HG03378 (cell line): ENCODE results near the gene TRPC3.

ENCODE experiments used
- ATAC-seq: cut with Tn5 transposase; IDR thresholded peaks from one replicate; pipeline ENCODE4 v1.9.1; 2021; ENCODE audit warnings: mild to moderate bottlenecking, moderate library complexity; ENCODE audit not compliant: unreplicated experiment

The TRPC3 gene

DNA sequence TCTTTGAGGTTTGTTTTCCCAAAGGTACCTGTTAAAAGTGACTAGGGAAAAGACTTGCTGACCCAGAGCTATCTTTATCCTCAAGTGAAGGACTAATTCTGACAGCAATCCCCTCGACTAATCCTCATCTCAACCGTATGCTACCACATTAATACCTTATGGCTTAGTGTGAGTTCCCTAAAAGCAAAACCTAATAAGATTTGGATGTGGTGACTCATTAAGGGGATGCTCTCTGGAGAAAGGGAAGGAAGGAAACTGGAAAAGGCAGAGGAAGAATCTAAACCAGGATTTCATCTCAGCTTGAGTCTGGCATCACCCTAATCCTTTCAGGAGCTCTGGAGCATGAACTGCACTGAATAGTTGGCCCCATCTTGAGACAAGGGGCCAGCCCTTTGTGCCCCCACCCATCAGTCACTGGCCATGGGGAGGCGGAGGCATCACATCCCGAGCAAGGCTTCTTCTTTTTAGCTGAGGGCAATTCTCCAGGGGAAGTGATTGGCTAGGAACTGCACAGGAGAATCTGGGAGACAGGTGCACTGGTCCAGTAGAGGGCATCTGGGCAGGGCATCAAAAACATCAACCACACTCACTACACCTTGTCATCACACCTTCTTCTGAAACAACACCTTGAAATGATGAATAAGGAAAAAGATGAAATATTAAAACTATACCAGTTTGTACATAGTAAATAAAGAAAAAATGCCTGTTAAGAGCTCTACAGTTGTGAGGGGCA lies 74.7 kb downstream of the TRPC3 start:
- ATAC-seq, result no peak

DNA sequence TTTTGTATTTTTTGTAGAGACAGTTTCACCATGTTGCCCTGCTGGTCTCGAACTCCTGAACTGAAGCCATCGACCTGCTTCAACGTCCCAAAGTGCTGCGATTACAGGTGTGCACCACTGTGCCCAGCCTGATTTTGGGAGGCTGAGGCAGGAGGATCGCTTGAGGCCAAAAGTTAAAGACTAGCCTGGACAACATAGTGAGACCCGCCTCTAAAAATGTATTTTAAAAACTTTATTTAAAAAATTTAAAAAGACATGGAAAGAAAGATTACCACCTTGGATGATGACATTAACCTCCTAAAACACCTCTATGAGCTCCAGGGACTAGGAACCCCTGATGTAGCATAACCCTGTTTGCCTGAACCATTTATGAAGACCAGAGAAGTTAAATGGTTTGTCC lies 75.8 kb downstream of the TRPC3 start:
- ATAC-seq, result no peak

- no peak for ATAC-seq
Observed at GRCh38 chr4:121875652-121876051, 76.2 kb downstream of the TRPC3 start.

GRCh38 chr4:121873604-121874003 lies 78.3 kb downstream of the TRPC3 start:
- no peak for ATAC-seq

DNA sequence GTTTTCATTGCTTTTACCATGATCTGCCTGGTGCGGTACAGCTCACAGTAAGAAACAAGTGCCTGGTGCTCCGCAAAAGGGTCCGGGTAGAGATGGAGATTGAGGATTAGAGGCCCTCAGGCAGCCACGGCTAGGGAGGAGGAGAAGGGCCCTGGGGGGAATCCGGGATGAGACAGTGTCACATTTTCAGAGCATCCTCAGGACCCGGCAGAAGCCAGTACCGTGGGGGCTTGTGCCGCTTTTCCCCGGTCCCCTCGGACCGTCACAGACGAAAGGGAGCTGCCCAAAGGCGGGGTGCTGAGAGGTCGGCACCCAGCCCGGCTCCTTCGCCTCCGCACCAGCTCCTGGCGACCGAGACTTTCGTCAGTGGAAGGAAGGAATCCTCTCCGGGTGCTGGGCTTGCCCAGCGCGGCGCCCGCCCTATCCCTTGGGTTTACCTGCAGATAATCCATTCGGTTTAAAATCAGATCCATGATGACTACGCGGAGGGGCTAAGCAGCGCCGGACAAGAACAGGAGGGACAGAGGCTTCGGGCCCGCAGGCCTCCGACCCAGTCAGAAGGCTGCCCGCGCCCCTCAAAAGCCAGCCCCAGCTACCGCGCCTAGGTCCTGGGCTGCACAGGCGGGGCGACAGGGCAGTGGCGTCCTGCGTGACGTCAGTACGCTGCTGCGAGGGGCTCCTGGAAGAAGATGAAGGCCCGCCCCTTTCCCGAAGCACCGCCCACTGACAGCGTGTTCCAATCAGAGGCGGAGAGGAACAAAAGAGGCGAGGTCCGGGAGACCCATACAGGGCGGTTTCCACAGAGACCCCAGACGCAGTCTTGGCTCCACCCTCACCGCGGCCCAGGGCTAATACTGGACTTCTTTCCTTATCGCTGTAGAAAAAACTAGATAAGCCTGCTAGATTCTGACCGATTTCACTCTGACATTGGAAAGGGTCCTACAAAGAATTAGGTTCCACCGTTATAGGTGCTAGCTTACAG lies 81.7 kb downstream of the TRPC3 start, which contains the start of gene BBS7:
TSS of gene BBS7 (minus strand) at position 634 of the 982 bp plus-strand sequence. CDS start at position 473, 161 bp downstream.
- ATAC-seq, result peak; percentile 98

- ATAC-seq, result no peak
Observed at GRCh38 chr4:121863799-121864198, 88.1 kb downstream of the TRPC3 start.

DNA sequence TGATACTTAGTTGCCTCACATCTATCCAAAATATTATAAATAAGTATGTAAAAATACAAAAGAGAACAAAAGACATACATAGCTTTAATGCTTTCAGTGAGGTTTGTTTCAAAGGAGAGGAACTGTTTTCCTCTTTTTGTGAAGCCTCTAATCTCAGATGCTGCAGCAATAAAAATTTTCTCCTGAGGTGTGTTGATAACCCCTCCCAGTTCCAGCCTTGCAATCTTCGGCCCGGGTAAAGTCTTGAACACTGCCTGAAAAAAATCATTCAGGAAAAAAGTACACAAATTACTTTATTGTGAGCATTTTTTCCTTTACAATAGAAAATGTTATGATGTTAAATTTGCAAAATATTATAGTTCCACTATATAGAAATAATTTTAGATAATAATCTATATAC lies 90.4 kb downstream of the TRPC3 start:
- ATAC-seq, result no peak

DNA sequence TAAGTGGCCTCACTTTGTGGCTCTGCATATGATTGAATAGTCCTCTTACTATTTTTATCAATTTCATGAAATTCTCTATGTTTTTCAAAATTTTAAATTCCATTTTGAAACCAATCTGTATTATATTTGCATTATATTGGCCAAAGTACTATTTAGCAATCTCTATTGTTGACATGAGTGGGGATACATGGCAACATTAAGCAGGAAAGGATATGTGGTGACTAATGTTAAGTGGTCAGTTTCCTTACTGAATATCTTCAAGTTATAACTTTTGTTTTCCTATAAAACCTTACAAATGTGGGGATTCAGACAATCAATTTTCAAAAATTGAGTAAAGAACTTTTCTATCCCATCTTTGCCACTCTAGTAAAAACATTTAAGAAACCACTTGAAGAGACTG lies 91.7 kb downstream of the TRPC3 start:
- ATAC-seq, result no peak

DNA sequence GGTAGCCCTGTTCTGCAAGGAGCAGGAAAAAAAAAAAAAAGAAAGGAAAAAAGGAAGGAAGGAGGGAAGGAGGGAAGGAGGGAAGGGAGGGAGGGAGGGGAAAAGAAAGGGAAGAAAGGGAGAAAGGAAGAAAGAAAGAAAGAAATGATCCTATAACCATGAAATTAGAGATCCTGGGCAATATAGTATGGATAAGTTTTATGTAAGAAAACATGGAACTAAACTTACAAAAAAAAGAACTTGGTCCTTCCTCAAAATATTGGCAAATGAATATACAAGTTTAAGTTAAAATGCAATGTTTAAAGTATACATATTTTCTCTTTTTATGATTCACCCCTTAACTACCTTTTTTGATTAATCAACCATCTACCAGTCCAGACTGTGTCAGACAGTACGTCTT lies 100.5 kb downstream of the TRPC3 start:
- ATAC-seq, result no peak

- no peak for ATAC-seq
Observed at GRCh38 chr4:121846662-121847061, 105.2 kb downstream of the TRPC3 start.

- no peak for ATAC-seq
Observed at GRCh38 chr4:121842862-121843261, 109.0 kb downstream of the TRPC3 start.

- no peak for ATAC-seq
Observed at GRCh38 chr4:121838136-121838535, 113.7 kb downstream of the TRPC3 start.

GRCh38 chr4:121829511-121829910 lies 122.3 kb downstream of the TRPC3 start:
- no peak for ATAC-seq
